K562 (cell line): ENCODE data around the gene ITSN1. TPM values are rescaled to one million over a fixed set of nuclear protein-coding genes. Genes with fewer than 3 reads are reported as not detected.

Experiments used
- ATAC-seq: fragments of 200-7000 bp; cut with Tn5 transposase; 3 replicates; pipeline ENCODE4 v1.9.1; 2020; ENCODE audit warnings: moderate library complexity
- BruUV-seq: library from RNA; stranded (reverse); fragments of 400-500 nt; replicated peaks from 2 replicates; lab custom pipeline; 2021; lab: Mats Ljungman, UMichigan
- CTCF ChIA-PET: fragments of 300-600 bp; formaldehyde crosslinking; extraction: SDS; loops from one replicate; lab custom pipeline; 2021; ENCODE audit warnings: low intra/inter-chr PET ratio; lab: Yijun Ruan, JAX
- POLR2A ChIA-PET: fragments of 300-600, 350-650 bp; sonication (Branson Sonifier 250); formaldehyde crosslinking; extraction: SDS; loops from one replicate; lab custom pipeline; 2021; ENCODE audit warnings: antibody characterized with exemption, inconsistent platforms; lab: Yijun Ruan, JAX
- DNase-seq, 4 experiments: peaks; one replicate each; pipeline versions ENCODE4 v3.0.0 to v3.0.0-alpha.2; 2011 to 2018; ENCODE audit warnings: low spot score in 3 of 4, mixed read lengths in 3 of 4; ENCODE audit errors: extremely low read depth in 1 of 4
- FAIRE-seq: peaks from 2 replicates; lab custom pipeline; 2011; peaks lifted over from hg19 to GRCh38; lab: Jason Lieb, UNC
- H2AFZ ChIP-seq: 2 replicates; pipeline ENCODE4 v1.6.0; 2011; ENCODE audit warnings: low read depth, low read length, control low read depth, inconsistent platforms
- H3K27ac ChIP-seq: fragments of 200-600 bp; 3 replicates; pipeline ENCODE4 v1.8.0; 2011; ENCODE audit warnings: low read depth, mild to moderate bottlenecking, control low read depth, inconsistent platforms, low read length, moderate library complexity, mixed read lengths; ENCODE audit errors: extremely low read depth
- H3K27me3 ChIP-seq, 2 experiments: fragments of 300-600 bp in 1 of 2; 2 replicates in 1 of 2; 3 replicates in 1 of 2; pipeline versions ENCODE4 v1.6.0 to v1.8.0; 2011; ENCODE audit warnings: inconsistent platforms in 2 of 2, low read length in 2 of 2, mild to moderate bottlenecking in 1 of 2, mixed read lengths in 1 of 2, moderate library complexity in 1 of 2; ENCODE audit not compliant: control insufficient read depth in 2 of 2, insufficient read depth in 2 of 2
- H3K36me3 ChIP-seq: fragments of 300-600 bp; 3 replicates; pipeline ENCODE4 v1.8.0; 2011; ENCODE audit warnings: mild to moderate bottlenecking, low read length, inconsistent platforms; ENCODE audit not compliant: control insufficient read depth, insufficient read depth
- H3K4me1 ChIP-seq, 2 experiments: fragments of 200-600 bp in 1 of 2; replicated peaks in 1 of 2; 2 replicates in 1 of 2; 3 replicates in 1 of 2; pipeline versions ENCODE4 v1.5.1 to v1.8.0; 2011; ENCODE audit warnings: inconsistent platforms in 2 of 2, low read length in 2 of 2, mild to moderate bottlenecking in 1 of 2, mixed read lengths in 1 of 2, moderate library complexity in 1 of 2; ENCODE audit not compliant: control insufficient read depth in 2 of 2, insufficient read depth in 2 of 2
- H3K4me2 ChIP-seq: 2 replicates; pipeline ENCODE4 v1.6.1; 2011; ENCODE audit warnings: low read length, control low read depth, inconsistent platforms, mixed read lengths; ENCODE audit not compliant: insufficient read depth
- H3K4me3 ChIP-seq: fragments of 200-600 bp; sonication (generic), shearing (Covaris generic); 2 replicates; pipeline ENCODE4 v1.5.1; 2016; ENCODE audit warnings: control low read depth, inconsistent platforms
- H3K79me2 ChIP-seq: fragments of 200-600 bp; 3 replicates; pipeline ENCODE4 v1.8.0; 2011; ENCODE audit warnings: low read length, inconsistent platforms; ENCODE audit not compliant: control insufficient read depth, insufficient read depth
- H3K9ac ChIP-seq, 2 experiments: 2 replicates each; pipeline versions ENCODE4 v1.6.0 to v1.6.1; 2011; ENCODE audit warnings: low read depth in 2 of 2, low read length in 2 of 2, control low read depth in 1 of 2, inconsistent platforms in 1 of 2, mild to moderate bottlenecking in 1 of 2, mixed read lengths in 1 of 2; ENCODE audit not compliant: insufficient read depth in 1 of 2
- H3K9me1 ChIP-seq: one replicate; pipeline ENCODE4 v1.6.0; 2011; ENCODE audit warnings: inconsistent platforms, mild to moderate bottlenecking, low read length, moderate library complexity; ENCODE audit not compliant: control insufficient read depth, insufficient read depth
- H3K9me3 ChIP-seq: replicated peaks from 2 replicates; pipeline ENCODE4 v1.5.1; 2011; ENCODE audit warnings: low read depth, low read length, inconsistent platforms; ENCODE audit not compliant: control insufficient read depth, insufficient read depth
- H4K20me1 ChIP-seq: replicated peaks from 2 replicates; pipeline ENCODE4 v1.6.1; 2011; ENCODE audit warnings: low read length, inconsistent platforms, mixed read lengths; ENCODE audit not compliant: control insufficient read depth, insufficient read depth
- FOXO4 ChIP-seq: fragments of 450-650 bp; formaldehyde crosslinking; IDR thresholded peaks from 2 replicates; pipeline ENCODE4 v1.4.0; 2020; ENCODE audit warnings: mild to moderate bottlenecking, moderate library complexity
- LEF1 ChIP-seq: fragments of 450-650 bp; IDR thresholded peaks from 2 replicates; pipeline ENCODE4 v1.6.1; 2016; ENCODE audit warnings: mild to moderate bottlenecking
- NCOA1 ChIP-seq: fragments of 450-650 bp; IDR thresholded peaks from 2 replicates; pipeline ENCODE4 v1.6.1; 2016; ENCODE audit warnings: low read depth
- NR3C1 ChIP-seq: sonication (generic); formaldehyde crosslinking; IDR thresholded peaks from 2 replicates; pipeline ENCODE4 v1.8.1; 2022; ENCODE audit warnings: missing genetic modification reagents
- RUNX1 ChIP-seq: sonication (generic); IDR thresholded peaks from 2 replicates; pipeline ENCODE4 v1.6.1; 2016; ENCODE audit warnings: antibody characterized with exemption, low read depth
- SMAD3 ChIP-seq: fragments of 450-650 bp; formaldehyde crosslinking; conservative IDR thresholded peaks from 2 replicates; pipeline ENCODE4 v1.4.0; 2020; ENCODE audit warnings: mild to moderate bottlenecking
- SRSF3 ChIP-seq: fragments of 200-400 bp; formaldehyde crosslinking; IDR thresholded peaks from 2 replicates; pipeline ENCODE4 v1.6.1; 2016; ENCODE audit warnings: mild to moderate bottlenecking, low read length, moderate library complexity; ENCODE audit not compliant: insufficient read depth
- UBTF ChIP-seq, 2 experiments: IDR thresholded peaks; 2 replicates each; pipeline ENCODE4 v1.6.1; 2012; ENCODE audit warnings: improper control_type of control experiment in 2 of 2, low read depth in 2 of 2, low read length in 2 of 2, borderline replicate concordance in 1 of 2
- ZNF445 ChIP-seq: fragments of 250-450 bp; sonication (Bioruptor Pico); IDR thresholded peaks from 2 replicates; pipeline ENCODE4 v1.4.0; 2020; ENCODE audit warnings: low read depth, mild to moderate bottlenecking, moderate library complexity
- ZZZ3 ChIP-seq: fragments of 450-650 bp; IDR thresholded peaks from 2 replicates; pipeline ENCODE4 v1.6.1; 2016; ENCODE audit warnings: antibody characterized with exemption, mild to moderate bottlenecking, moderate library complexity
- in situ Hi-C: fragments of 300-500 bp; cut with MboI; formaldehyde crosslinking; loops from 4 replicates; pipeline ENCODE4 v1.15.0; 2018; ENCODE audit warnings: inconsistent platforms, mixed read lengths
- intact Hi-C: fragments of 100-400 bp; cut with micrococcal nuclease; formaldehyde crosslinking; loops from 2 replicates; pipeline ENCODE4 v1.14.2; 2022
- polyA plus RNA-seq, 8 experiments: library from polyadenylated mRNA; depleted of rRNA in 4 of 8; stranded (reverse) in 5 of 8; unstranded in 3 of 8; fragments of >200 nt; fragmentation: Nextera tagmentation in 2 of 8; fragmentation: Illumina TruSeq in 1 of 8; extraction: Ambion mirVana in 2 of 8; extraction: Trizol in 1 of 8; gene quantifications; 2 replicates each; pipeline versions ENCODE4 v1.2.1 to v1.2.3, GENCODE V29; 2011 to 2014; ENCODE audit warnings: inconsistent platforms in 1 of 8, missing spikeins in 1 of 8
- total RNA-seq, 7 experiments: library from RNA; depleted of rRNA in 6 of 7; stranded (reverse); fragments of >200 nt in 6 of 7; fragmentation: Illumina TruSeq in 2 of 7; extraction: Trizol in 2 of 7; gene quantifications; 2 replicates each; pipeline versions ENCODE4 v1.2.1 to v1.2.3, GENCODE V29; 2011 to 2021; ENCODE audit warnings: low replicate concordance in 1 of 7
- TF ChIP-seq, protein P1 (sequence below): fragments of 450-650 bp; IDR thresholded peaks from 2 replicates; pipeline ENCODE4 v1.6.1; 2017; ENCODE audit warnings: antibody characterized with exemption
- TF ChIP-seq, protein P2 (sequence below): IDR thresholded peaks from 3 replicates; pipeline ENCODE4 v1.6.1; 2011; ENCODE audit warnings: borderline replicate concordance, mild to moderate bottlenecking, moderate library complexity; ENCODE audit not compliant: insufficient read length; ENCODE audit errors: extremely low read depth
- TF ChIP-seq, protein P3 (sequence below): sonication (generic); formaldehyde crosslinking; IDR thresholded peaks from 2 replicates; pipeline ENCODE4 v1.8.0; 2022; ENCODE audit warnings: mild to moderate bottlenecking, missing genetic modification reagents

Gene ITSN1
- total and polyA plus RNA-seq, 9 of the 15 experiments (the other 6 are each of a cell fraction or from before 2014, with no cell fraction given) = 1.1 to 12.6 (median 4.8) TPM

GRCh38 chr21:33820230-33820770 is 178.0 kb downstream of the ITSN1 start:
- intact Hi-C loops (no loop called here), in situ Hi-C loops (no loop called here)
- POLR2A ChIA-PET = interaction anchor here (0.6 to 1.0 kb wide), 3 partner anchors 25 to 74 kb away, joined by 3 to 5 read pairs (median 4); no protein-coding TSS in a partner anchor
- H3K9ac ChIP-seq = no peak overlapping the region
- CTCF ChIA-PET = interaction anchor here (0.8 kb wide), 1 partner anchor 115 kb away, joined by 3 read pairs; no protein-coding TSS in a partner anchor
- no peaks in the 10 kb centered on the region for H3K36me3 ChIP-seq
- no peaks in the 10 kb centered on the region for H3K79me2 ChIP-seq
- no peak overlapping the region for H2AFZ ChIP-seq
- FAIRE-seq (no peak), ATAC-seq (no peak), DNase-seq (no peak)
- H3K27ac ChIP-seq = no peak overlapping the region
- peaks cover 0 to 5% of the 10 kb centered on the region in 2 experiments; a peak in 3 of 5 replicates for H3K4me1 ChIP-seq
- BruUV-seq = no TSS peak
- no peaks in the 10 kb centered on the region for H3K9me3 ChIP-seq
- H3K27me3 ChIP-seq = peaks cover 0 to 1% of the 10 kb centered on the region in 2 experiments; a peak in 1 of 5 replicates
- H3K4me2 ChIP-seq = no peak overlapping the region
- H3K9me1 ChIP-seq = no peaks in the 10 kb centered on the region
- no peaks in the 10 kb centered on the region for H4K20me1 ChIP-seq
- no peak overlapping the region for H3K4me3 ChIP-seq
- TF ChIP-seq UBTF (IDR thresholded peaks at IDR 0.05; ENCODE audit: borderline replicate concordance in 1 of 2, low read depth in 2 of 2, low read length in 2 of 2) (no peak), ZZZ3 (no peak), FOXO4 (CRISPR knock-in tag) (no peak), ZNF445 (CRISPR knock-in tag) (no peak), SMAD3 (no peak), RUNX1 (no peak), LEF1 (no peak), SRSF3 (no peak), NR3C1 (CRISPR knock-in tag) (no peak), NCOA1 (no peak)
- TF ChIP-seq, protein P1, sequence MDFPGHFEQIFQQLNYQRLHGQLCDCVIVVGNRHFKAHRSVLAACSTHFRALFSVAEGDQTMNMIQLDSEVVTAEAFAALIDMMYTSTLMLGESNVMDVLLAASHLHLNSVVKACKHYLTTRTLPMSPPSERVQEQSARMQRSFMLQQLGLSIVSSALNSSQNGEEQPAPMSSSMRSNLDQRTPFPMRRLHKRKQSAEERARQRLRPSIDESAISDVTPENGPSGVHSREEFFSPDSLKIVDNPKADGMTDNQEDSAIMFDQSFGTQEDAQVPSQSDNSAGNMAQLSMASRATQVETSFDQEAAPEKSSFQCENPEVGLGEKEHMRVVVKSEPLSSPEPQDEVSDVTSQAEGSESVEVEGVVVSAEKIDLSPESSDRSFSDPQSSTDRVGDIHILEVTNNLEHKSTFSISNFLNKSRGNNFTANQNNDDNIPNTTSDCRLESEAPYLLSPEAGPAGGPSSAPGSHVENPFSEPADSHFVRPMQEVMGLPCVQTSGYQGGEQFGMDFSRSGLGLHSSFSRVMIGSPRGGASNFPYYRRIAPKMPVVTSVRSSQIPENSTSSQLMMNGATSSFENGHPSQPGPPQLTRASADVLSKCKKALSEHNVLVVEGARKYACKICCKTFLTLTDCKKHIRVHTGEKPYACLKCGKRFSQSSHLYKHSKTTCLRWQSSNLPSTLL = no peak
- TF ChIP-seq, protein P2, sequence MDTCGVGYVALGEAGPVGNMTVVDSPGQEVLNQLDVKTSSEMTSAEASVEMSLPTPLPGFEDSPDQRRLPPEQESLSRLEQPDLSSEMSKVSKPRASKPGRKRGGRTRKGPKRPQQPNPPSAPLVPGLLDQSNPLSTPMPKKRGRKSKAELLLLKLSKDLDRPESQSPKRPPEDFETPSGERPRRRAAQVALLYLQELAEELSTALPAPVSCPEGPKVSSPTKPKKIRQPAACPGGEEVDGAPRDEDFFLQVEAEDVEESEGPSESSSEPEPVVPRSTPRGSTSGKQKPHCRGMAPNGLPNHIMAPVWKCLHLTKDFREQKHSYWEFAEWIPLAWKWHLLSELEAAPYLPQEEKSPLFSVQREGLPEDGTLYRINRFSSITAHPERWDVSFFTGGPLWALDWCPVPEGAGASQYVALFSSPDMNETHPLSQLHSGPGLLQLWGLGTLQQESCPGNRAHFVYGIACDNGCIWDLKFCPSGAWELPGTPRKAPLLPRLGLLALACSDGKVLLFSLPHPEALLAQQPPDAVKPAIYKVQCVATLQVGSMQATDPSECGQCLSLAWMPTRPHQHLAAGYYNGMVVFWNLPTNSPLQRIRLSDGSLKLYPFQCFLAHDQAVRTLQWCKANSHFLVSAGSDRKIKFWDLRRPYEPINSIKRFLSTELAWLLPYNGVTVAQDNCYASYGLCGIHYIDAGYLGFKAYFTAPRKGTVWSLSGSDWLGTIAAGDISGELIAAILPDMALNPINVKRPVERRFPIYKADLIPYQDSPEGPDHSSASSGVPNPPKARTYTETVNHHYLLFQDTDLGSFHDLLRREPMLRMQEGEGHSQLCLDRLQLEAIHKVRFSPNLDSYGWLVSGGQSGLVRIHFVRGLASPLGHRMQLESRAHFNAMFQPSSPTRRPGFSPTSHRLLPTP = no peak
- TF ChIP-seq, protein P3, sequence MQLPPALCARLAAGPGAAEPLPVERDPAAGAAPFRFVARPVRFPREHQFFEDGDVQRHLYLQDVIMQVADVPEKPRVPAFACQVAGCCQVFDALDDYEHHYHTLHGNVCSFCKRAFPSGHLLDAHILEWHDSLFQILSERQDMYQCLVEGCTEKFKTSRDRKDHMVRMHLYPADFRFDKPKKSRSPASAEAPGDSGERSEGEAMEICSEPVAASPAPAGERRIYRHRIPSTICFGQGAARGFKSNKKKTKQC (CRISPR knock-in tag) = no peak
